Stimulated activated CD4-positive, alpha-beta T cell treated with anti-CD3 and anti-CD28 coated beads, Interleukin-4, amount 100 ng/mL, for 1 hour (primary cell): Measurements from ENCODE around the gene C2.

ENCODE experiments used
- DNase-seq: peaks from one replicate; pipeline ENCODE4 v3.0.0-alpha.2; 2020

C2 gene

GRCh38 chr6:31927242-31927862 is at the start of gene C2:
Gene C2, plus strand, starts transcription at chr6:31927717. Its CDS starts 36 bp downstream, at chr6:31927753.
- no peak for DNase-seq

GRCh38 chr6:31878222-31878621 is 49.3 kb upstream of the C2 start:
- no peak for DNase-seq

- no peak for DNase-seq
These were observed 48.8 kb upstream of the C2 start, which contains the start of gene SLC44A4 for GRCh38 chr6:31878726-31879125. Gene SLC44A4, minus strand, starts transcription at chr6:31878997. Its CDS starts 17 bp downstream, at chr6:31878980.

GRCh38 chr6:31879143-31879542 is 48.4 kb upstream of the C2 start:
- no peak for DNase-seq

GRCh38 chr6:31879901-31880300 is 47.6 kb upstream of the C2 start:
- DNase-seq: no peak

GRCh38 chr6:31880616-31881015 is 46.9 kb upstream of the C2 start:
- DNase-seq: no peak

GRCh38 chr6:31881136-31881859 is 46.2 kb upstream of the C2 start:
- DNase-seq: no peak

- DNase-seq: no peak
These were observed 45.2 kb upstream of the C2 start for GRCh38 chr6:31882344-31882743.

GRCh38 chr6:31883676-31884075 is 43.8 kb upstream of the C2 start:
- no peak for DNase-seq

- DNase-seq: no peak
These were observed 42.9 kb upstream of the C2 start for GRCh38 chr6:31884528-31885035.

- DNase-seq: no peak
These were observed 41.0 kb upstream of the C2 start for GRCh38 chr6:31886541-31886991.

GRCh38 chr6:31887173-31888007 is 40.1 kb upstream of the C2 start:
- DNase-seq: no peak

- DNase-seq: peak; percentile 66
These were observed 39.0 kb upstream of the C2 start for GRCh38 chr6:31888276-31889258.

- no peak for DNase-seq
These were observed 38.1 kb upstream of the C2 start for GRCh38 chr6:31889331-31889972.

GRCh38 chr6:31892821-31893220 is 34.7 kb upstream of the C2 start:
- DNase-seq: no peak

GRCh38 chr6:31896493-31896855 is 31.0 kb upstream of the C2 start:
- no peak for DNase-seq

- DNase-seq: no peak
These were observed 30.5 kb upstream of the C2 start for GRCh38 chr6:31896856-31897611.

GRCh38 chr6:31897612-31898382 is 29.7 kb upstream of the C2 start, which contains the start of gene EHMT2:
Gene EHMT2, minus strand, starts transcription at chr6:31897698. Its CDS starts 21 bp downstream, at chr6:31897677.
- peak; percentile 87 for DNase-seq

- DNase-seq: no peak
These were observed 29.0 kb upstream of the C2 start for GRCh38 chr6:31898383-31899011.
